IMR-90 (cell line): ENCODE results near the gene RSBN1L. TPM values are rescaled to one million over a fixed set of nuclear protein-coding genes. Genes with fewer than 3 reads are reported as not detected.

Experiments used
- ATAC-seq: fragments of 200-7000 bp; cut with Tn5 transposase; 2 replicates; pipeline ENCODE4 v1.9.1; 2020; ENCODE audit warnings: low read depth, mild to moderate bottlenecking, moderate library complexity
- BruUV-seq: library from RNA; stranded (reverse); fragments of 400-500 nt; replicated peaks from 2 replicates; lab custom pipeline; 2021; lab: Mats Ljungman, UMichigan
- CTCF ChIA-PET: fragments of 300-600 bp; formaldehyde crosslinking; extraction: SDS; loops from one replicate; lab custom pipeline; 2021; ENCODE audit warnings: antibody characterized with exemption; lab: Yijun Ruan, JAX
- POLR2A ChIA-PET: fragments of 300-600 bp; sonication (Branson Sonifier 250); formaldehyde crosslinking; loops from one replicate; lab custom pipeline; 2022; ENCODE audit warnings: antibody characterized with exemption; ENCODE audit not compliant: unreplicated experiment; lab: Charles Lee
- DNase-seq: peaks from one replicate; pipeline ENCODE4 v3.0.0; 2013
- H2AFZ ChIP-seq: replicated peaks from 2 replicates; pipeline ENCODE3; 2013; ENCODE audit warnings: low read length, mild to moderate bottlenecking; ENCODE audit not compliant: poor library complexity
- H2AK5ac ChIP-seq: 2 replicates; pipeline ENCODE4 v1.6.1; 2013; ENCODE audit warnings: low read depth, low read length, inconsistent platforms
- H2AK9ac ChIP-seq: replicated peaks from 2 replicates; pipeline ENCODE3; 2013; ENCODE audit warnings: mild to moderate bottlenecking, low read depth, low read length, moderate library complexity; ENCODE audit not compliant: poor library complexity
- H2BK120ac ChIP-seq: 2 replicates; pipeline ENCODE4 v1.6.1; 2013; ENCODE audit warnings: low read depth, low read length, inconsistent platforms
- H2BK15ac ChIP-seq: 3 replicates; pipeline ENCODE4 v1.6.1; 2013; ENCODE audit warnings: low read depth, low read length, inconsistent platforms
- H2BK20ac ChIP-seq: 2 replicates; pipeline ENCODE4 v1.6.1; 2013; ENCODE audit warnings: low read depth, mild to moderate bottlenecking, inconsistent platforms, low read length, moderate library complexity
- H2BK5ac ChIP-seq: 2 replicates; pipeline ENCODE4 v1.6.1; 2013; ENCODE audit warnings: mild to moderate bottlenecking, low read depth, low read length, inconsistent platforms; ENCODE audit not compliant: poor library complexity, severe bottlenecking
- H3K14ac ChIP-seq: replicated peaks from 2 replicates; pipeline ENCODE4 v1.6.1; 2013; ENCODE audit warnings: low read depth, low read length, inconsistent platforms
- H3K18ac ChIP-seq: 2 replicates; pipeline ENCODE4 v1.6.1; 2013; ENCODE audit warnings: low read depth, low read length, control low read depth
- H3K23ac ChIP-seq: 2 replicates; pipeline ENCODE4 v1.6.1; 2013; ENCODE audit warnings: low read depth, low read length, inconsistent platforms
- H3K27ac ChIP-seq: 2 replicates; pipeline ENCODE4 v1.5.1; 2013; ENCODE audit warnings: mild to moderate bottlenecking, control low read depth, low read length; ENCODE audit not compliant: insufficient read depth
- H3K27me3 ChIP-seq: 2 replicates; pipeline ENCODE4 v1.6.1; 2013; ENCODE audit warnings: low read length; ENCODE audit not compliant: control insufficient read depth, insufficient read depth
- H3K36me3 ChIP-seq: 2 replicates; pipeline ENCODE4 v1.6.1; 2013; ENCODE audit warnings: low read length, mixed read lengths; ENCODE audit not compliant: control insufficient read depth, insufficient read depth
- H3K4ac ChIP-seq: 2 replicates; pipeline ENCODE4 v1.6.1; 2013; ENCODE audit warnings: low read depth, low read length, inconsistent platforms
- H3K4me1 ChIP-seq: 2 replicates; pipeline ENCODE4 v1.6.1; 2013; ENCODE audit warnings: low read length, mixed read lengths; ENCODE audit not compliant: control insufficient read depth, insufficient read depth
- H3K4me2 ChIP-seq: 2 replicates; pipeline ENCODE4 v1.6.1; 2013; ENCODE audit warnings: low read depth, mild to moderate bottlenecking, control low read depth, low read length, moderate library complexity
- H3K4me3 ChIP-seq: 2 replicates; pipeline ENCODE4 v1.5.1; 2013; ENCODE audit warnings: low read depth, mild to moderate bottlenecking, control low read depth, low read length, moderate library complexity; ENCODE audit not compliant: insufficient read depth
- H3K56ac ChIP-seq: 2 replicates; pipeline ENCODE4 v1.6.1; 2013; ENCODE audit warnings: low read length, inconsistent platforms; ENCODE audit not compliant: insufficient read depth; ENCODE audit errors: extremely low read depth
- H3K79me1 ChIP-seq, 2 experiments: 2 replicates each; pipeline ENCODE4 v1.6.1; 2013; ENCODE audit warnings: low read length in 2 of 2, inconsistent platforms in 1 of 2, low read depth in 1 of 2
- H3K9ac ChIP-seq: 2 replicates; pipeline ENCODE4 v1.6.1; 2013; ENCODE audit warnings: low read depth, low read length, control low read depth
- H3K9me1 ChIP-seq: 2 replicates; pipeline ENCODE4 v1.6.1; 2013; ENCODE audit warnings: low read length, inconsistent platforms; ENCODE audit not compliant: insufficient read depth
- H3K9me3 ChIP-seq: 2 replicates; pipeline ENCODE4 v1.6.1; 2013; ENCODE audit warnings: low read length; ENCODE audit not compliant: control insufficient read depth, insufficient read depth
- H4K20me1 ChIP-seq: 2 replicates; pipeline ENCODE4 v1.6.1; 2013; ENCODE audit warnings: low read length, inconsistent platforms; ENCODE audit not compliant: insufficient read depth
- H4K5ac ChIP-seq: 2 replicates; pipeline ENCODE4 v1.6.1; 2013; ENCODE audit warnings: mild to moderate bottlenecking, low read depth, low read length, control low read depth
- H4K8ac ChIP-seq, 2 experiments: 2 replicates each; pipeline ENCODE4 v1.6.1; 2013; ENCODE audit warnings: low read depth in 2 of 2, low read length in 2 of 2, control low read depth in 1 of 2, inconsistent platforms in 1 of 2
- H4K91ac ChIP-seq: 2 replicates; pipeline ENCODE4 v1.6.1; 2013; ENCODE audit warnings: low read depth, low read length, inconsistent platforms; ENCODE audit not compliant: insufficient read depth
- BHLHE40 ChIP-seq: fragments of 150-350 bp; IDR thresholded peaks from 2 replicates; pipeline ENCODE4 v1.6.1; 2016; ENCODE audit warnings: mild to moderate bottlenecking, low read depth, low read length
- CEBPB ChIP-seq: IDR thresholded peaks from 2 replicates; pipeline ENCODE4 v1.6.1; 2012; ENCODE audit warnings: low read depth, low read length, improper control_type of control experiment
- CHD1 ChIP-seq: IDR thresholded peaks from 2 replicates; pipeline ENCODE4 v1.6.1; 2012; ENCODE audit warnings: low read depth, low read length, improper control_type of control experiment
- CTCF ChIP-seq: conservative IDR thresholded peaks from 2 replicates; pipeline ENCODE4 v1.5.1; 2012; ENCODE audit warnings: mild to moderate bottlenecking, low read depth, low read length, improper control_type of control experiment
- ELK1 ChIP-seq: fragments of 150-350 bp; IDR thresholded peaks from 2 replicates; pipeline ENCODE4 v1.6.1; 2016; ENCODE audit warnings: low read depth, mild to moderate bottlenecking, low read length, moderate library complexity, borderline replicate concordance
- FOS ChIP-seq: fragments of 150-350 bp; IDR thresholded peaks from 2 replicates; pipeline ENCODE4 v1.6.1; 2016; ENCODE audit warnings: low read depth, low read length
- MAFK ChIP-seq: IDR thresholded peaks from 2 replicates; pipeline ENCODE4 v1.6.1; 2012; ENCODE audit warnings: low read depth, low read length, improper control_type of control experiment
- MAZ ChIP-seq: IDR thresholded peaks from 2 replicates; pipeline ENCODE4 v1.6.1; 2012; ENCODE audit warnings: low read depth, mild to moderate bottlenecking, low read length, improper control_type of control experiment, moderate library complexity, borderline replicate concordance
- MXI1 ChIP-seq: IDR thresholded peaks from 2 replicates; pipeline ENCODE4 v1.6.1; 2012; ENCODE audit warnings: low read depth, mild to moderate bottlenecking, low read length, moderate library complexity, borderline replicate concordance
- NFE2L2 ChIP-seq: fragments of 150-350 bp; IDR thresholded peaks from 2 replicates; pipeline ENCODE4 v1.6.1; 2016; ENCODE audit warnings: low read depth, mild to moderate bottlenecking, low read length
- POLR2A ChIP-seq: IDR thresholded peaks from 2 replicates; pipeline ENCODE4 v1.6.1; 2012; ENCODE audit warnings: mild to moderate bottlenecking, low read depth, low read length
- RAD21 ChIP-seq: IDR thresholded peaks from 2 replicates; pipeline ENCODE4 v1.6.1; 2012; ENCODE audit warnings: low read length, improper control_type of control experiment
- RCOR1 ChIP-seq: IDR thresholded peaks from 2 replicates; pipeline ENCODE4 v1.6.1; 2012; ENCODE audit warnings: mild to moderate bottlenecking, low read length, improper control_type of control experiment; ENCODE audit not compliant: insufficient replicate concordance
- RFX5 ChIP-seq: IDR thresholded peaks from 2 replicates; pipeline ENCODE4 v1.8.0; 2012; ENCODE audit warnings: low read depth, mild to moderate bottlenecking, low read length, moderate library complexity
- SMC3 ChIP-seq: fragments of 150-350 bp; IDR thresholded peaks from 2 replicates; pipeline ENCODE4 v1.6.1; 2016; ENCODE audit warnings: low read depth, mild to moderate bottlenecking, antibody characterized with exemption, low read length, moderate library complexity
- USF2 ChIP-seq: fragments of 150-350 bp; IDR thresholded peaks from 2 replicates; pipeline ENCODE4 v1.6.1; 2017; ENCODE audit warnings: mild to moderate bottlenecking, antibody characterized with exemption, low read length, low read depth
- dilution Hi-C: fragments of 300-500 bp; cut with HindIII; formaldehyde crosslinking; loops from one replicate; pipeline ENCODE4 v1.14.3; 2018; ENCODE audit warnings: low sequenced_read_pairs; ENCODE audit not compliant: unreplicated experiment
- in situ Hi-C: fragments of 300-500 bp; cut with MboI; formaldehyde crosslinking; loops from 3 replicates; pipeline ENCODE4 v1.14.3; 2019; ENCODE audit warnings: low sequenced_read_pairs, inconsistent platforms, mixed read lengths
- intact Hi-C: fragments of 100-400 bp; cut with micrococcal nuclease; formaldehyde crosslinking; loops from 2 replicates; pipeline ENCODE4 v1.10.0; 2022
- polyA plus RNA-seq, 3 experiments: library from polyadenylated mRNA; depleted of rRNA; stranded (reverse); fragments of >200 nt; gene quantifications; 2 replicates each; pipeline ENCODE4 v1.2.3, GENCODE V29; 2012; ENCODE audit warnings: low replicate concordance in 1 of 3
- total RNA-seq: library from RNA; depleted of rRNA; stranded (reverse); fragments of >200 nt; gene quantifications from 2 replicates; pipeline ENCODE4 v1.2.3, GENCODE V29; 2012

RSBN1L gene
- total and polyA plus RNA-seq, 2 of the 4 experiments (the other 2 are of a cell fraction): 7.8 to 14.7 TPM

- no TSS peak for BruUV-seq
- no peak overlapping the region for H3K9ac ChIP-seq
- H3K36me3 ChIP-seq: peaks cover 6% of the 10 kb centered on the region; the same call in 1 of the 2 replicates
- H2BK20ac ChIP-seq: peak overlapping the region; percentile 75
- DNase-seq: peak; percentile 52
- H2AK9ac ChIP-seq: no peak overlapping the region
- peak overlapping the region; percentile 81; the same call in 1 of the 2 replicates for H3K23ac ChIP-seq
- peaks cover 2% of the 10 kb centered on the region; the same call in 1 of the 2 replicates for H3K9me1 ChIP-seq
- H3K27me3 ChIP-seq: no peaks in the 10 kb centered on the region
- peak; percentile 82 for ATAC-seq
- intact Hi-C loops (no loop called here), dilution Hi-C loops (no loop called here), in situ Hi-C loops (loop anchor here (25.0 kb wide), 1 partner anchor 272 kb away; no protein-coding TSS in a partner anchor)
- H3K4ac ChIP-seq: peak overlapping the region; percentile 74
- peak overlapping the region; percentile 48; the same call in 2 of the 3 replicates for H2BK15ac ChIP-seq
- H3K27ac ChIP-seq: peak overlapping the region; percentile 36; the same call in 1 of the 2 replicates
- TF ChIP-seq FOS (no peak), ELK1 (no peak), BHLHE40 (no peak), SMC3 (no peak), CEBPB (no peak), CTCF (no peak), MAFK (no peak), RCOR1 (no peak), MXI1 (no peak), RAD21 (no peak), NFE2L2 (no peak), USF2 (no peak), POLR2A (no peak), CHD1 (no peak), RFX5 (no peak), MAZ (no peak)
- peaks cover 2 to 16% of the 10 kb centered on the region in 2 experiments; a peak in 3 of 4 replicates for H3K79me1 ChIP-seq
- H3K18ac ChIP-seq: peak overlapping the region; percentile 83; the same call in 1 of the 2 replicates
- CTCF ChIA-PET: interaction anchor here (1.2 to 1.5 kb wide), 2 partner anchors 8 to 13 kb away, joined by 4 to 5 read pairs; no protein-coding TSS in a partner anchor
- H2BK5ac ChIP-seq: peak overlapping the region; percentile 77
- H3K9me3 ChIP-seq: no peaks in the 10 kb centered on the region
- H2AK5ac ChIP-seq: 0 out of 2 replicates have a peak overlapping the region, but pooled peaks have one; percentile 3
- peak overlapping the region; percentile 38 for H4K5ac ChIP-seq
- H3K4me3 ChIP-seq: no peak overlapping the region
- H3K4me2 ChIP-seq: peak overlapping the region; percentile 63; the same call in 1 of the 2 replicates
- H3K14ac ChIP-seq: peak overlapping the region; percentile 77; the same call in 1 of the 2 replicates
- H2BK120ac ChIP-seq: peak overlapping the region; percentile 64
- H4K91ac ChIP-seq: peak overlapping the region; percentile 41; the same call in 1 of the 2 replicates
- H2AFZ ChIP-seq: no peak overlapping the region
- peak overlapping the region in 1 of 2 experiments; percentile 83; a peak in 2 of 4 replicates for H4K8ac ChIP-seq
- H3K56ac ChIP-seq: no peak overlapping the region
- POLR2A ChIA-PET: no interaction called here
- peaks cover 8% of the 10 kb centered on the region for H3K4me1 ChIP-seq
- no peaks in the 10 kb centered on the region for H4K20me1 ChIP-seq
These were observed 31.1 kb upstream of the RSBN1L start for GRCh38 chr7:77665161-77665560.
